GM18907 (cell line): ENCODE data around the gene TJP3.
A peak's percentile ranks its signal among the peaks of the same experiment; 100 is the strongest.

Source experiments
- ATAC-seq: cut with Tn5 transposase; IDR thresholded peaks from one replicate; pipeline ENCODE4 v1.9.1; 2021; ENCODE audit warnings: mild to moderate bottlenecking, moderate library complexity; ENCODE audit not compliant: unreplicated experiment

TJP3 gene

GRCh38 chr19:3691372-3691716, 16.8 kb upstream of the TJP3 start:
- no peak for ATAC-seq

GRCh38 chr19:3691726-3692125, 16.5 kb upstream of the TJP3 start:
- no peak for ATAC-seq

GRCh38 chr19:3692141-3693024, 15.8 kb upstream of the TJP3 start:
- ATAC-seq, result no peak

- ATAC-seq, result no peak
Measured at GRCh38 chr19:3693025-3693925, 14.9 kb upstream of the TJP3 start.

- no peak for ATAC-seq
Measured at GRCh38 chr19:3694361-3695123, 13.6 kb upstream of the TJP3 start.

GRCh38 chr19:3695124-3695733, 13.0 kb upstream of the TJP3 start:
- no peak for ATAC-seq

- ATAC-seq, result no peak
Measured at GRCh38 chr19:3695986-3696659, 12.1 kb upstream of the TJP3 start.

GRCh38 chr19:3696660-3696995, 11.6 kb upstream of the TJP3 start:
- ATAC-seq, result no peak

- ATAC-seq, result no peak
Measured at GRCh38 chr19:3697094-3697493, 11.1 kb upstream of the TJP3 start.

- ATAC-seq, result no peak
Measured at GRCh38 chr19:3697671-3698385, 10.4 kb upstream of the TJP3 start.

- ATAC-seq, result no peak
Measured at GRCh38 chr19:3698386-3698950, 9.7 kb upstream of the TJP3 start.

GRCh38 chr19:3698974-3699740, 9.0 kb upstream of the TJP3 start:
- no peak for ATAC-seq

- peak; percentile 6 for ATAC-seq
Measured at GRCh38 chr19:3699741-3700241, 8.4 kb upstream of the TJP3 start.

GRCh38 chr19:3700242-3701032, 7.7 kb upstream of the TJP3 start, which contains the start of gene PIP5K1C:
Gene PIP5K1C (minus strand): TSS chr19:3700468. CDS start chr19:3700390, 78 bp downstream.
- peak; percentile 79 for ATAC-seq

GRCh38 chr19:3701200-3701599, 7.0 kb upstream of the TJP3 start:
- no peak for ATAC-seq

- no peak for ATAC-seq
Measured at GRCh38 chr19:3707868-3708206, 347 bp upstream of the TJP3 start.

- no peak for ATAC-seq
Measured at GRCh38 chr19:3710265-3710812, 2.2 kb downstream of the TJP3 start.
